ENCODE results near the gene KCNJ2. TPM values are rescaled to one million over a fixed set of nuclear protein-coding genes. Genes with fewer than 3 reads are reported as not detected.

Gene KCNJ2
- total RNA-seq, 1 experiment from 2014 or later, result 1.5 TPM

DNA sequence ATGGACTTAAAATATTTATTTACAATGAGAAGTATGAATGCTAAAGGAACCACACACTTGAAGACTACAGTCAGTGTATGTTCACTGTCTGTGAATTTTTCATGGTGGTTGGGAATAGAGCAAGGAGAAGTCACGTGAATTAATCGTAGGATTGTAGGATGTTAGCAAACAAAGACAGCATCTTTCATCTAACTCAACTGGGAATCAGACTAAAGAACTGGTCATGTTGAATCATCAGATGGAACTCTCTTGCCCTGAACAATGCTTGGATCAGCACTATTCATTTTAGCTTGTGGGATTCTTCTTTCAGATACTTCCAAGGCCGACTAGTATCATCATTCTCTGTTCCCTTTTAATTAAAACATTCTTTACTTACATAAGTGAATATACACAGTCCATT, 18.1 kb downstream of the KCNJ2 start:
- in situ Hi-C loops (cut with HindIII; ENCODE audit: low pct_unique_long_range_greater_than_20kb, low sequenced_read_pairs), result no loop called here
- DNase-seq (ENCODE audit: low read depth, low spot score), result no peak

DNA sequence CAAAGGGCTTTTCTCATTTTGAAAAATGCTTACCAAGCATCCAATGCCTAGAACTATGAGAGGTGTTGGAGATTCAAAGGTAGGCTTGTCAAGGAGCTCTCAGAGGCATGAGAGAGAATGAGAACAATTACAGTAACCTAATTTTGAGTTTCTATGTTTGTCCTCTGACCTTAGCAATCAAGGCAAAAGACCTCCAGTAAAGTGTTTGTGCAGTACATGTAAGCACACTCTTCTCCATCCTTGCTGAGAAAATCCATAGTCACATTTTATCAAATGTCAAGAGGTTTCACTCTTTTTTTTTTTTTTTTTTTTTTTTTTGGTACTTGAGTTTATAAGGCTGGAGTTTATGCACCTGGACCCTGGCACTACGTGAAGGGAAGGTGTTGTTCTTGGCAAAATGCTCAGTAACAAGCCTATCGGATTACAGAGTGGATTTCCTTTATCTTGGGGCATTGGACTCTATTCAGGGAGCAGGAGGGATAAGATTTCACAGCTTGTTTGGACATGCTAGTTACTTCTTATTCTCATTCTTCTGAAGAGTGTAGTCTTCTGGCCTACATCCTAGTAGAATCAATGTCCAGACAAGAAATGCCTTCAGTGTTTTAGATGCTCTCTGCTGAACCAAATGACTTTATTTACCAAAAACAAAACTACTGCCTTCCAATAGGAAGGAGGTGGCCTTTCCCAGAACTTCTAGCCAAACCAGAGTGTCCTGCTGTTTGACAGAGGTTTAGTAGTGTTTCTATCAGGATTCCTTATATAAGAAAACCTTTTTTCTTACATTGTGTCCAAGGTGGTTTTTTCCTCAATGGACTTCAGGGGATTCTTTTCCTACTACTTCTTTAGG, 21.9 kb downstream of the KCNJ2 start:
- no peaks in the 10 kb centered on the region for H3K27me3 ChIP-seq (ENCODE audit: control insufficient read depth, insufficient read depth, low read length)
- no TSS peak for BruUV-seq (replicated peaks)
- ChIA-PET CTCF (no interaction called here), POLR2A (no interaction called here)
- in situ Hi-C loops (cut with HindIII; ENCODE audit: low pct_unique_long_range_greater_than_20kb, low sequenced_read_pairs), result no loop called here
- H3K27ac ChIP-seq (ENCODE audit: low read length), result no peak overlapping the region
- H3K9me3 ChIP-seq (ENCODE audit: control insufficient read depth, insufficient read depth, low read depth, low read length), result no peaks in the 10 kb centered on the region
- no peak for ATAC-seq
- no peaks in the 10 kb centered on the region for H3K36me3 ChIP-seq (ENCODE audit: control insufficient read depth, insufficient read depth, low read length)
- intact Hi-C loops (cut with micrococcal nuclease; ENCODE audit: unreplicated experiment), result no loop called here
- H3K4me3 ChIP-seq (ENCODE audit: low read depth in 2 of 2, low read length in 2 of 2), result no peak overlapping the region
- DNase-seq (ENCODE audit: low read depth, low spot score), result no peak
- TF ChIP-seq SIN3A (IDR thresholded peaks at IDR 0.05; ENCODE audit: borderline replicate concordance, insufficient read depth, low read depth, low read length) (no peak), TCF7L2 (IDR thresholded peaks at IDR 0.05; ENCODE audit: low read depth, low read length) (no peak), POLR2AphosphoS5 (IDR thresholded peaks at IDR 0.05; ENCODE audit: low read depth, low read length) (no peak)
- TF ChIP-seq, protein P1, sequence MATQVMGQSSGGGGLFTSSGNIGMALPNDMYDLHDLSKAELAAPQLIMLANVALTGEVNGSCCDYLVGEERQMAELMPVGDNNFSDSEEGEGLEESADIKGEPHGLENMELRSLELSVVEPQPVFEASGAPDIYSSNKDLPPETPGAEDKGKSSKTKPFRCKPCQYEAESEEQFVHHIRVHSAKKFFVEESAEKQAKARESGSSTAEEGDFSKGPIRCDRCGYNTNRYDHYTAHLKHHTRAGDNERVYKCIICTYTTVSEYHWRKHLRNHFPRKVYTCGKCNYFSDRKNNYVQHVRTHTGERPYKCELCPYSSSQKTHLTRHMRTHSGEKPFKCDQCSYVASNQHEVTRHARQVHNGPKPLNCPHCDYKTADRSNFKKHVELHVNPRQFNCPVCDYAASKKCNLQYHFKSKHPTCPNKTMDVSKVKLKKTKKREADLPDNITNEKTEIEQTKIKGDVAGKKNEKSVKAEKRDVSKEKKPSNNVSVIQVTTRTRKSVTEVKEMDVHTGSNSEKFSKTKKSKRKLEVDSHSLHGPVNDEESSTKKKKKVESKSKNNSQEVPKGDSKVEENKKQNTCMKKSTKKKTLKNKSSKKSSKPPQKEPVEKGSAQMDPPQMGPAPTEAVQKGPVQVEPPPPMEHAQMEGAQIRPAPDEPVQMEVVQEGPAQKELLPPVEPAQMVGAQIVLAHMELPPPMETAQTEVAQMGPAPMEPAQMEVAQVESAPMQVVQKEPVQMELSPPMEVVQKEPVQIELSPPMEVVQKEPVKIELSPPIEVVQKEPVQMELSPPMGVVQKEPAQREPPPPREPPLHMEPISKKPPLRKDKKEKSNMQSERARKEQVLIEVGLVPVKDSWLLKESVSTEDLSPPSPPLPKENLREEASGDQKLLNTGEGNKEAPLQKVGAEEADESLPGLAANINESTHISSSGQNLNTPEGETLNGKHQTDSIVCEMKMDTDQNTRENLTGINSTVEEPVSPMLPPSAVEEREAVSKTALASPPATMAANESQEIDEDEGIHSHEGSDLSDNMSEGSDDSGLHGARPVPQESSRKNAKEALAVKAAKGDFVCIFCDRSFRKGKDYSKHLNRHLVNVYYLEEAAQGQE (IDR thresholded peaks at IDR 0.05; ENCODE audit: insufficient read depth in 1 of 2, low read depth in 2 of 2, low read length in 1 of 2), result no peak
- TF ChIP-seq, protein P2, sequence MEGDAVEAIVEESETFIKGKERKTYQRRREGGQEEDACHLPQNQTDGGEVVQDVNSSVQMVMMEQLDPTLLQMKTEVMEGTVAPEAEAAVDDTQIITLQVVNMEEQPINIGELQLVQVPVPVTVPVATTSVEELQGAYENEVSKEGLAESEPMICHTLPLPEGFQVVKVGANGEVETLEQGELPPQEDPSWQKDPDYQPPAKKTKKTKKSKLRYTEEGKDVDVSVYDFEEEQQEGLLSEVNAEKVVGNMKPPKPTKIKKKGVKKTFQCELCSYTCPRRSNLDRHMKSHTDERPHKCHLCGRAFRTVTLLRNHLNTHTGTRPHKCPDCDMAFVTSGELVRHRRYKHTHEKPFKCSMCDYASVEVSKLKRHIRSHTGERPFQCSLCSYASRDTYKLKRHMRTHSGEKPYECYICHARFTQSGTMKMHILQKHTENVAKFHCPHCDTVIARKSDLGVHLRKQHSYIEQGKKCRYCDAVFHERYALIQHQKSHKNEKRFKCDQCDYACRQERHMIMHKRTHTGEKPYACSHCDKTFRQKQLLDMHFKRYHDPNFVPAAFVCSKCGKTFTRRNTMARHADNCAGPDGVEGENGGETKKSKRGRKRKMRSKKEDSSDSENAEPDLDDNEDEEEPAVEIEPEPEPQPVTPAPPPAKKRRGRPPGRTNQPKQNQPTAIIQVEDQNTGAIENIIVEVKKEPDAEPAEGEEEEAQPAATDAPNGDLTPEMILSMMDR (IDR thresholded peaks at IDR 0.05), result no peak
- H3K4me1 ChIP-seq (ENCODE audit: control insufficient read depth, insufficient read depth, low read length), result no peaks in the 10 kb centered on the region

More for the DNA sequence above, 18.1 kb downstream of the KCNJ2 start:
- intact Hi-C loops (cut with micrococcal nuclease; ENCODE audit: unreplicated experiment), result no loop called here
- BruUV-seq (replicated peaks), result no TSS peak
- TF ChIP-seq, protein P2 (IDR thresholded peaks at IDR 0.05), result no peak
- no peak for TF ChIP-seq TCF7L2 (IDR thresholded peaks at IDR 0.05; ENCODE audit: low read depth, low read length)
- TF ChIP-seq, protein P1 (IDR thresholded peaks at IDR 0.05; ENCODE audit: insufficient read depth in 1 of 2, low read depth in 2 of 2, low read length in 1 of 2), result no peak
- TF ChIP-seq POLR2AphosphoS5 (IDR thresholded peaks at IDR 0.05; ENCODE audit: low read depth, low read length), result no peak
- TF ChIP-seq SIN3A (IDR thresholded peaks at IDR 0.05; ENCODE audit: borderline replicate concordance, insufficient read depth, low read depth, low read length), result no peak
- H3K4me1 ChIP-seq (ENCODE audit: control insufficient read depth, insufficient read depth, low read length), result no peaks in the 10 kb centered on the region
- POLR2A ChIA-PET, result no interaction called here
- H3K9me3 ChIP-seq (ENCODE audit: control insufficient read depth, insufficient read depth, low read depth, low read length), result no peaks in the 10 kb centered on the region
- no peak overlapping the region for H3K4me3 ChIP-seq (ENCODE audit: low read depth in 2 of 2, low read length in 2 of 2)
- ATAC-seq, result no peak
- no peaks in the 10 kb centered on the region for H3K27me3 ChIP-seq (ENCODE audit: control insufficient read depth, insufficient read depth, low read length)
- no peaks in the 10 kb centered on the region for H3K36me3 ChIP-seq (ENCODE audit: control insufficient read depth, insufficient read depth, low read length)
- H3K27ac ChIP-seq (ENCODE audit: low read length), result no peak overlapping the region
- CTCF ChIA-PET, result no interaction called here
